ENCODE results near the gene PNMA8C.

The PNMA8C gene

GRCh38 chr19:46428239-46429135 lies at the start of gene PNMA8C:
Gene PNMA8C (minus strand): TSS chr19:46428936. CDS start chr19:46428359, 577 bp downstream.
- TF ChIP-seq SNAI2 (CRISPR knock-in tag; IDR thresholded peaks at IDR 0.05) = peak; percentile 73; the same call in 1 of the 2 replicates
- no peak for TF ChIP-seq ZFP30 (CRISPR knock-in tag; IDR thresholded peaks at IDR 0.05)
- ATAC-seq = peak; percentile 84

DNA sequence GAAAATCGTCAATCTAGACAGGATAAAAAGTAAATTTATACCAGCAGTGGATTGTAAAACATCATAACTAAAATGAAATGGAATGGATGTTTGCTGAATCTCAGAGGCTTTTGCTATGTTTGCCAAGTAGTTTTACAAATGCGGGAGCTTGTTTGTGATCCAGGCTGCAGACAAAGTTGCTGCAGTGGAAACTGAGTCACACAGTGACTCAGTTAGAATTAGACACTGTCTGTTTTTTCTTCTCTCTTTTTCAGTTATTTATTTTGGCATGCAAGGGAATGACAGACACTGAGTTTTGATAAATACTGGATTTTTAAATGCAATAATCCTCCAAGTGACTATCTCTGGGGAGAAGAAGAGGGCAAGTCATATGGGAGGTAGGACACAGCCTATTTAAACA lies 47.2 kb upstream of the PNMA8C start:
- TF ChIP-seq PPARA (CRISPR knock-in tag; IDR thresholded peaks at IDR 0.05; ENCODE audit: borderline replicate concordance) (no peak), ISL1 (CRISPR knock-in tag; IDR thresholded peaks at IDR 0.05) (no peak), ZNF8 (CRISPR knock-in tag; IDR thresholded peaks at IDR 0.05) (no peak), RARB (CRISPR knock-in tag; IDR thresholded peaks at IDR 0.05) (no peak), ZNF565 (CRISPR knock-in tag; conservative IDR thresholded peaks at IDR 0.05; ENCODE audit: low read depth) (no peak), ARNTL (CRISPR knock-in tag; IDR thresholded peaks at IDR 0.05; ENCODE audit: borderline replicate concordance, low read depth) (no peak), ZFP30 (CRISPR knock-in tag; IDR thresholded peaks at IDR 0.05) (no peak), SNAI2 (CRISPR knock-in tag; IDR thresholded peaks at IDR 0.05) (no peak), OSR1 (CRISPR knock-in tag; IDR thresholded peaks at IDR 0.05) (no peak), ZC3H10 (CRISPR knock-in tag; IDR thresholded peaks at IDR 0.05) (no peak), GLIS3 (CRISPR knock-in tag; IDR thresholded peaks at IDR 0.05) (no peak), ESRRG (CRISPR knock-in tag; IDR thresholded peaks at IDR 0.05) (no peak)
- TF ChIP-seq, protein P1, sequence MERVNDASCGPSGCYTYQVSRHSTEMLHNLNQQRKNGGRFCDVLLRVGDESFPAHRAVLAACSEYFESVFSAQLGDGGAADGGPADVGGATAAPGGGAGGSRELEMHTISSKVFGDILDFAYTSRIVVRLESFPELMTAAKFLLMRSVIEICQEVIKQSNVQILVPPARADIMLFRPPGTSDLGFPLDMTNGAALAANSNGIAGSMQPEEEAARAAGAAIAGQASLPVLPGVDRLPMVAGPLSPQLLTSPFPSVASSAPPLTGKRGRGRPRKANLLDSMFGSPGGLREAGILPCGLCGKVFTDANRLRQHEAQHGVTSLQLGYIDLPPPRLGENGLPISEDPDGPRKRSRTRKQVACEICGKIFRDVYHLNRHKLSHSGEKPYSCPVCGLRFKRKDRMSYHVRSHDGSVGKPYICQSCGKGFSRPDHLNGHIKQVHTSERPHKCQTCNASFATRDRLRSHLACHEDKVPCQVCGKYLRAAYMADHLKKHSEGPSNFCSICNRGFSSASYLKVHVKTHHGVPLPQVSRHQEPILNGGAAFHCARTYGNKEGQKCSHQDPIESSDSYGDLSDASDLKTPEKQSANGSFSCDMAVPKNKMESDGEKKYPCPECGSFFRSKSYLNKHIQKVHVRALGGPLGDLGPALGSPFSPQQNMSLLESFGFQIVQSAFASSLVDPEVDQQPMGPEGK (CRISPR knock-in tag; IDR thresholded peaks at IDR 0.05; ENCODE audit: borderline replicate concordance) = no peak
- TF ChIP-seq, protein P2, sequence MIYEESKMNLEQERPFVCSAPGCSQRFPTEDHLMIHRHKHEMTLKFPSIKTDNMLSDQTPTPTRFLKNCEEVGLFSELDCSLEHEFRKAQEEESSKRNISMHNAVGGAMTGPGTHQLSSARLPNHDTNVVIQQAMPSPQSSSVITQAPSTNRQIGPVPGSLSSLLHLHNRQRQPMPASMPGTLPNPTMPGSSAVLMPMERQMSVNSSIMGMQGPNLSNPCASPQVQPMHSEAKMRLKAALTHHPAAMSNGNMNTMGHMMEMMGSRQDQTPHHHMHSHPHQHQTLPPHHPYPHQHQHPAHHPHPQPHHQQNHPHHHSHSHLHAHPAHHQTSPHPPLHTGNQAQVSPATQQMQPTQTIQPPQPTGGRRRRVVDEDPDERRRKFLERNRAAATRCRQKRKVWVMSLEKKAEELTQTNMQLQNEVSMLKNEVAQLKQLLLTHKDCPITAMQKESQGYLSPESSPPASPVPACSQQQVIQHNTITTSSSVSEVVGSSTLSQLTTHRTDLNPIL (CRISPR knock-in tag; IDR thresholded peaks at IDR 0.05; ENCODE audit: low read depth) = no peak
- TF ChIP-seq, protein P3, sequence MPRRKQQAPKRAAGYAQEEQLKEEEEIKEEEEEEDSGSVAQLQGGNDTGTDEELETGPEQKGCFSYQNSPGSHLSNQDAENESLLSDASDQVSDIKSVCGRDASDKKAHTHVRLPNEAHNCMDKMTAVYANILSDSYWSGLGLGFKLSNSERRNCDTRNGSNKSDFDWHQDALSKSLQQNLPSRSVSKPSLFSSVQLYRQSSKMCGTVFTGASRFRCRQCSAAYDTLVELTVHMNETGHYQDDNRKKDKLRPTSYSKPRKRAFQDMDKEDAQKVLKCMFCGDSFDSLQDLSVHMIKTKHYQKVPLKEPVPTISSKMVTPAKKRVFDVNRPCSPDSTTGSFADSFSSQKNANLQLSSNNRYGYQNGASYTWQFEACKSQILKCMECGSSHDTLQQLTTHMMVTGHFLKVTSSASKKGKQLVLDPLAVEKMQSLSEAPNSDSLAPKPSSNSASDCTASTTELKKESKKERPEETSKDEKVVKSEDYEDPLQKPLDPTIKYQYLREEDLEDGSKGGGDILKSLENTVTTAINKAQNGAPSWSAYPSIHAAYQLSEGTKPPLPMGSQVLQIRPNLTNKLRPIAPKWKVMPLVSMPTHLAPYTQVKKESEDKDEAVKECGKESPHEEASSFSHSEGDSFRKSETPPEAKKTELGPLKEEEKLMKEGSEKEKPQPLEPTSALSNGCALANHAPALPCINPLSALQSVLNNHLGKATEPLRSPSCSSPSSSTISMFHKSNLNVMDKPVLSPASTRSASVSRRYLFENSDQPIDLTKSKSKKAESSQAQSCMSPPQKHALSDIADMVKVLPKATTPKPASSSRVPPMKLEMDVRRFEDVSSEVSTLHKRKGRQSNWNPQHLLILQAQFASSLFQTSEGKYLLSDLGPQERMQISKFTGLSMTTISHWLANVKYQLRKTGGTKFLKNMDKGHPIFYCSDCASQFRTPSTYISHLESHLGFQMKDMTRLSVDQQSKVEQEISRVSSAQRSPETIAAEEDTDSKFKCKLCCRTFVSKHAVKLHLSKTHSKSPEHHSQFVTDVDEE (CRISPR knock-in tag; IDR thresholded peaks at IDR 0.05) = no peak
- ATAC-seq = no peak

GRCh38 chr19:46474211-46474610 lies 45.5 kb upstream of the PNMA8C start:
- ATAC-seq = no peak
- no peak for TF ChIP-seq SNAI2 (CRISPR knock-in tag; IDR thresholded peaks at IDR 0.05)
- no peak for TF ChIP-seq RARB (CRISPR knock-in tag; IDR thresholded peaks at IDR 0.05)
- TF ChIP-seq PPARA (CRISPR knock-in tag; IDR thresholded peaks at IDR 0.05; ENCODE audit: borderline replicate concordance) = no peak
- TF ChIP-seq ZNF565 (CRISPR knock-in tag; conservative IDR thresholded peaks at IDR 0.05; ENCODE audit: low read depth) = no peak
- TF ChIP-seq, protein P4, sequence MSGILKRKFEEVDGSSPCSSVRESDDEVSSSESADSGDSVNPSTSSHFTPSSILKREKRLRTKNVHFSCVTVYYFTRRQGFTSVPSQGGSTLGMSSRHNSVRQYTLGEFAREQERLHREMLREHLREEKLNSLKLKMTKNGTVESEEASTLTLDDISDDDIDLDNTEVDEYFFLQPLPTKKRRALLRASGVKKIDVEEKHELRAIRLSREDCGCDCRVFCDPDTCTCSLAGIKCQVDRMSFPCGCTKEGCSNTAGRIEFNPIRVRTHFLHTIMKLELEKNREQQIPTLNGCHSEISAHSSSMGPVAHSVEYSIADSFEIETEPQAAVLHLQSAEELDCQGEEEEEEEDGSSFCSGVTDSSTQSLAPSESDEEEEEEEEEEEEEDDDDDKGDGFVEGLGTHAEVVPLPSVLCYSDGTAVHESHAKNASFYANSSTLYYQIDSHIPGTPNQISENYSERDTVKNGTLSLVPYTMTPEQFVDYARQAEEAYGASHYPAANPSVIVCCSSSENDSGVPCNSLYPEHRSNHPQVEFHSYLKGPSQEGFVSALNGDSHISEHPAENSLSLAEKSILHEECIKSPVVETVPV (CRISPR knock-in tag; IDR thresholded peaks at IDR 0.05) = no peak
- TF ChIP-seq ZC3H10 (CRISPR knock-in tag; IDR thresholded peaks at IDR 0.05) = no peak
- TF ChIP-seq ESRRG (CRISPR knock-in tag; IDR thresholded peaks at IDR 0.05) = no peak

GRCh38 chr19:46472592-46472991 lies 43.9 kb upstream of the PNMA8C start:
- ATAC-seq = no peak

More at GRCh38 chr19:46472592-46472991, 43.9 kb upstream of the PNMA8C start:
- TF ChIP-seq ISL1 (CRISPR knock-in tag; IDR thresholded peaks at IDR 0.05) = no peak
- TF ChIP-seq, protein P2 (CRISPR knock-in tag; IDR thresholded peaks at IDR 0.05; ENCODE audit: low read depth) = no peak

Measured in SK-N-SH treated with all-trans-retinoic acid at 6 μM for 48 hours (cell line).